NB4 (cell line): ENCODE data around the gene PPHLN1.

Experiments used
- CTCF ChIP-seq: IDR thresholded peaks from one replicate; pipeline ENCODE4 v1.5.1; 2012; ENCODE audit warnings: low read depth, low read length
- POLR2A ChIP-seq: IDR thresholded peaks from 2 replicates; pipeline ENCODE4 v1.6.1; 2011; ENCODE audit warnings: mild to moderate bottlenecking; ENCODE audit not compliant: insufficient read length; ENCODE audit errors: extremely low read depth

- no peak for TF ChIP-seq CTCF
- TF ChIP-seq POLR2A, result no peak
Measured at GRCh38 chr12:42432517-42433140, 106.7 kb downstream of the PPHLN1 start.
